ENCODE data around the gene CCDC154. TPM values are rescaled to one million over a fixed set of nuclear protein-coding genes. Genes with fewer than 3 reads are reported as not detected.

CCDC154 gene
- total RNA-seq, 4 donors from 2014 or later, result 0.17 to 0.58 (median 0.42) TPM; not detected in 1

DNA sequence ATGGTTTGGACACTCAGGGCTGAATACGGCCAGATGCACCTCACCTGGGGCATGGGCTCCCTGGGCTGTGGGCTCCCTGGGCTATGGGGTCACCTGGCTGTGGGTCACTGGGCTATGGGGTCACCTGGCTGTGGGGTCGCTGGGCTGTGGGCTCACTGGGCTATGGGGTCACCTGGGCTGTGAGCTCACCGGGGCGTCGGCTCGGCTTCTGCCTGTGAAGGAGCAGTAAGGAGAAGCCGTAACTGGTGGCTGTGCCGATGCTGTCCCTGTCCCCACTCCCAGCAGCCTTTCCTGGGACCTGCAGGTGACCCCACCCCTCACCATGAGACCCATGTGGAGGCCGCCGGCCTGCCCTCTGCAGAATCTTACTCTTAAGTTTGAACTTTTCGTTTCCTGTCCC is 15.3 kb downstream of the CCDC154 start:
- Histone ChIP-seq H3K4me3 (no peak overlapping the region), H3K4me1 (peaks cover 0 to 9% (median 7%) of the 10 kb centered on the region in 4 donors), H3K36me3 (no peaks in the 10 kb centered on the region), H3K27me3 (peaks cover 0 to 46% (median 0%) of the 10 kb centered on the region in 4 donors), H3K9me3 (no peaks in the 10 kb centered on the region), H3K27ac (replicated peaks in 1 of 4) (no peak overlapping the region)
- no peak for DNase-seq (ENCODE audit: extremely low spot score)
- TF ChIP-seq EP300 (IDR thresholded peaks at IDR 0.05) (no peak), POLR2AphosphoS5 (IDR thresholded peaks at IDR 0.05) (no peak), POLR2A (IDR thresholded peaks at IDR 0.05; ENCODE audit: low read depth) (no peak)
- TF ChIP-seq, protein P1, sequence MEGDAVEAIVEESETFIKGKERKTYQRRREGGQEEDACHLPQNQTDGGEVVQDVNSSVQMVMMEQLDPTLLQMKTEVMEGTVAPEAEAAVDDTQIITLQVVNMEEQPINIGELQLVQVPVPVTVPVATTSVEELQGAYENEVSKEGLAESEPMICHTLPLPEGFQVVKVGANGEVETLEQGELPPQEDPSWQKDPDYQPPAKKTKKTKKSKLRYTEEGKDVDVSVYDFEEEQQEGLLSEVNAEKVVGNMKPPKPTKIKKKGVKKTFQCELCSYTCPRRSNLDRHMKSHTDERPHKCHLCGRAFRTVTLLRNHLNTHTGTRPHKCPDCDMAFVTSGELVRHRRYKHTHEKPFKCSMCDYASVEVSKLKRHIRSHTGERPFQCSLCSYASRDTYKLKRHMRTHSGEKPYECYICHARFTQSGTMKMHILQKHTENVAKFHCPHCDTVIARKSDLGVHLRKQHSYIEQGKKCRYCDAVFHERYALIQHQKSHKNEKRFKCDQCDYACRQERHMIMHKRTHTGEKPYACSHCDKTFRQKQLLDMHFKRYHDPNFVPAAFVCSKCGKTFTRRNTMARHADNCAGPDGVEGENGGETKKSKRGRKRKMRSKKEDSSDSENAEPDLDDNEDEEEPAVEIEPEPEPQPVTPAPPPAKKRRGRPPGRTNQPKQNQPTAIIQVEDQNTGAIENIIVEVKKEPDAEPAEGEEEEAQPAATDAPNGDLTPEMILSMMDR (IDR thresholded peaks at IDR 0.05), result no peak
- no CpG with 5 or more reads among the region's 11 CpGs for WGBS
- intact Hi-C loops (cut with DNase I), result no loop called here

DNA sequence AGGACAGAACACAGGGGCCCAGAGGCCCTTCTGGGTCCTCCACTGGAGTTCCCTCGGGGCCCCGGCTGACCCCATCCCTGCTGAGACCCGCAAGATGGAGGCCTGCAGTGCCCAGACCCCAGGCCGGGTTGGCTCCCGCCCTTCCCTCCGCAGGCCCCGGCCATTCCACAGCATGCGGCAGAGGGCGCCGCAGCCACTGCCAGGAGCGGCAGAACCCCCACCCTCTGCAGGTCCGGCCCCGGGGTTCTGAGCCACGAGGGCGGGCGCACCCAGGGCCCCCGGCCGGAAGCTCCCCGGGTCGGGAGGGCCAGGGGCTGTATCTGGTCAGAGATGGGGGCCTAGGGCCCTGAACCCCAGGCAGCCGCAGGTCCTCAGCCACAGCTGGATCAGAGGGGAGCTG is 15.8 kb downstream of the CCDC154 start:
- WGBS, result 21% methylated on average over 12 of the region's 21 CpGs
- peaks cover 0 to 41% (median 0%) of the 10 kb centered on the region in 4 donors for H3K27me3 ChIP-seq
- no peak for DNase-seq (ENCODE audit: extremely low spot score)
- no peaks in the 10 kb centered on the region for H3K36me3 ChIP-seq
- no peak overlapping the region for H3K27ac ChIP-seq (replicated peaks in 1 of 4)
- intact Hi-C loops (cut with DNase I), result no loop called here
- H3K9me3 ChIP-seq, result no peaks in the 10 kb centered on the region
- H3K4me1 ChIP-seq, result peaks cover 0 to 9% (median 7%) of the 10 kb centered on the region in 4 donors
- H3K4me3 ChIP-seq, result no peak overlapping the region
- no peak for TF ChIP-seq POLR2AphosphoS5 (IDR thresholded peaks at IDR 0.05)
- TF ChIP-seq, protein P1 (IDR thresholded peaks at IDR 0.05), result peak in 2 of 3 experiments; percentile 20 to 29

DNA sequence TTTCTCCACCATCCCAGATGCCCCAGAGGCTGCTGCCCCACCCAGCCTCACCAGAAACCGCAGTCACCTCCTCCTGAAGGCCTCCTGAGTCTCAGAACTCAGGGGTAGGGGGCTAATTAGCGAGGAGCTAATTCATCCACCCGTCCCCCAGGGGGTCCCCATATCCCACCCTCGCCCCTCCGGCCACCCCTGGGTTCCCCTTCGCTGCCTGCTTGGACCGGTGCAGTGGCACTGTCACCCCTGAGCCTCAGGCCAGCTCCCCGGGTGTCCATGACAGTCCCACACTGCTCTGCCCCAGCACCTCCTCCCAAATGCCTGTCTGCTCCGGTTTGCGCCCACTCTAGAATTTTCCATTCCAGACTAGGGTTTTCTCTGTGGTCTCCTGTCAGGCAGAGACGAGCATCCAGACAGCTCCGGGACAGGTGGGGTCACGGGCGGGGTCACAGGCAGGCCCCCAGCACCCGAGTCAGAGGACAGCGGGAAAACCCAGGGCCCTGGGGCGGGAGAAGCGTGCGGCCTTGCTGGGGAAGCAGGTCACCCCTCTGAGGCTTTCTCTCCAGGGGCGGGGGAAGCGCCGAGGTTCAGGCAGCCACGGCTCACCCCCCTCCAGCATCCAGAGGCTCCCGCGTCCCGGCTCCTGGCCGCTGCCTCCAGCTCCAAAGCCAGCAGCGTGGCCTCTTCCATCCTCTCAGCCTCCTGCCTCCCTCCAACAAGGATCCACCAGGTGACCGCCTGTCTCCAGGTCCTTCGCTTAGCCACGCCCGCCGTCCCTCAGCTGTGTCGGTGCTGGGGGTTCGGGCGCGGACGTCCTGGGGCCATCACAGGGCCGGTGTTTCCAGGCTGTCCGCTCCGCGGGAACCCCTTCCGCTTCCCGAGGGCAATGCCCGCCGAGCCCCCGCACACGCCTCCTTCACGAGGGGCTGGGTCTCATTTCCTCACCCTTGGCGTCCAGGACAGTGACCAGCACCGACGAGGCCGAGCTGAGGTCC is 16.6 kb downstream of the CCDC154 start:
- Histone ChIP-seq H3K27ac (replicated peaks in 1 of 4) (no peak overlapping the region), H3K4me3 (no peak overlapping the region), H3K27me3 (peaks cover 0 to 34% (median 0%) of the 10 kb centered on the region in 4 donors), H3K36me3 (no peaks in the 10 kb centered on the region), H3K9me3 (no peaks in the 10 kb centered on the region), H3K4me1 (peaks cover 0 to 9% (median 7%) of the 10 kb centered on the region in 4 donors)
- DNase-seq (ENCODE audit: extremely low spot score), result no peak
- WGBS, result 82% methylated on average over 24 of the region's 53 CpGs
- TF ChIP-seq POLR2A (IDR thresholded peaks at IDR 0.05; ENCODE audit: low read depth) (no peak), EP300 (IDR thresholded peaks at IDR 0.05) (no peak), POLR2AphosphoS5 (IDR thresholded peaks at IDR 0.05) (no peak)
- TF ChIP-seq, protein P1 (IDR thresholded peaks at IDR 0.05), result no peak
- intact Hi-C loops (cut with DNase I), result no loop called here

DNA sequence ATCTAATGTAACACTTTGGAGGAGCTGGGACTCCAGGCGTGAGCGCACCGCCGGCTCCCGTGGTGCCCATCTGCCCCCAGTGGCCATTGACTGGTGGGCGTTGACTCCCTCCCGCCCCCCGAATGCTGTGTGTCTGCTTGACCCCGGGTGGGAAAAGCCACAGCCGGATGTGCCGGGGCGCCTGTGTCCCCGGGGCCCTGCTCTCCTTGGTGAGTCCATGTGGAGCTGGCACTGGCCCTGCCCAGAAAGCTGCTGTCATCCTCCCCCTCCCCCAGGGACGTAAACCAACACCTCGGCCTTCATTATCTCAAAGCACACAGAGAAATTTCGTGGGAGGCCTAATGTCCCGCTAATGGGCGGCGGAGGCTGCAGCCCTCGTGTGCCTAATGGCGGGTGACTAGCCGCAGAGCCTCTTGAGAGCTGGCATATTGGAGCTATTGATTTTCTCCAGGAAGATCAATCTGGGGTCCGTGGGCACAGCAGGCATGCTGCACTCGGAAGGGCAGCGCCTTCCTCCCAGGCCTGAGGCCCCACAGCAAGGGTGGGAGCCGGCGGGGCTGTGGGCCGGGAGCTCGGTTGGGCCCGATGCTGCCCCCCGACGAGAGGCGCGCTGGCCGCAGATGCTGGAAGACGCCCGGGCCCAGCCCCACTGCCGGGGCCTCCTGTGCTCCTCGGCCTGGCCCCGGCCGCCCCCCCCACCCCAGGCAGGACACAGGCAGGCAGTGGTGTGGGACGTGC is 17.5 kb downstream of the CCDC154 start:
- WGBS, result 89% methylated on average over 19 of the region's 42 CpGs
- Histone ChIP-seq H3K4me1 (peaks cover 0 to 11% (median 9%) of the 10 kb centered on the region in 4 donors), H3K36me3 (no peaks in the 10 kb centered on the region), H3K27ac (replicated peaks in 1 of 4) (no peak overlapping the region), H3K27me3 (peaks cover 0 to 25% (median 0%) of the 10 kb centered on the region in 4 donors), H3K9me3 (no peaks in the 10 kb centered on the region), H3K4me3 (no peak overlapping the region)
- intact Hi-C loops (cut with DNase I), result no loop called here
- TF ChIP-seq EP300 (IDR thresholded peaks at IDR 0.05), result no peak
- no peak for TF ChIP-seq POLR2A (IDR thresholded peaks at IDR 0.05; ENCODE audit: low read depth)
- TF ChIP-seq POLR2AphosphoS5 (IDR thresholded peaks at IDR 0.05), result no peak
- TF ChIP-seq, protein P1 (IDR thresholded peaks at IDR 0.05), result no peak
- no peak for DNase-seq (ENCODE audit: extremely low spot score)

Data from esophagus muscularis mucosa (tissue), 4 donors.